NCI-H510A (cell line): Measurements from ENCODE around the gene SAP30BP.

Source experiments
- DNase-seq: peaks from one replicate; lab custom pipeline; 2025; lab: John Stamatoyannopoulos, UW

Gene SAP30BP

GRCh38 chr17:75649687-75650086 lies 17.5 kb upstream of the SAP30BP start:
- no peak for DNase-seq

GRCh38 chr17:75650874-75651273 lies 16.3 kb upstream of the SAP30BP start:
- DNase-seq: no peak

- no peak for DNase-seq
Measured at GRCh38 chr17:75652341-75652740, 14.8 kb upstream of the SAP30BP start.

GRCh38 chr17:75652934-75653549 lies 14.1 kb upstream of the SAP30BP start:
- DNase-seq: no peak

- DNase-seq: no peak
Measured at GRCh38 chr17:75654176-75654575, 13.0 kb upstream of the SAP30BP start.

GRCh38 chr17:75658237-75658636 lies 8.9 kb upstream of the SAP30BP start:
- DNase-seq: no peak

GRCh38 chr17:75661531-75661930 lies 5.6 kb upstream of the SAP30BP start:
- DNase-seq: no peak

GRCh38 chr17:75662511-75662910 lies 4.6 kb upstream of the SAP30BP start:
- no peak for DNase-seq

GRCh38 chr17:75664099-75664549 lies 3.0 kb upstream of the SAP30BP start:
- DNase-seq: no peak

- no peak for DNase-seq
Measured at GRCh38 chr17:75665981-75666380, 1.2 kb upstream of the SAP30BP start.

- no peak for DNase-seq
Measured at GRCh38 chr17:75667825-75668224, 687 bp downstream of the SAP30BP start.

- DNase-seq: no peak
Measured at GRCh38 chr17:75668489-75668888, 1.4 kb downstream of the SAP30BP start.

- no peak for DNase-seq
Measured at GRCh38 chr17:75670868-75671267, 3.7 kb downstream of the SAP30BP start.

GRCh38 chr17:75672011-75672410 lies 4.9 kb downstream of the SAP30BP start:
- DNase-seq: no peak

GRCh38 chr17:75673487-75673886 lies 6.3 kb downstream of the SAP30BP start:
- DNase-seq: no peak

- DNase-seq: no peak
Measured at GRCh38 chr17:75676461-75676860, 9.3 kb downstream of the SAP30BP start.

- DNase-seq: no peak
Measured at GRCh38 chr17:75679706-75680211, 12.6 kb downstream of the SAP30BP start.

- no peak for DNase-seq
Measured at GRCh38 chr17:75680431-75680830, 13.3 kb downstream of the SAP30BP start.

- no peak for DNase-seq
Measured at GRCh38 chr17:75681289-75681688, 14.2 kb downstream of the SAP30BP start.

- no peak for DNase-seq
Measured at GRCh38 chr17:75683583-75683982, 16.4 kb downstream of the SAP30BP start.

- DNase-seq: no peak
Measured at GRCh38 chr17:75684249-75684648, 17.1 kb downstream of the SAP30BP start.

- no peak for DNase-seq
Measured at GRCh38 chr17:75684924-75685323, 17.8 kb downstream of the SAP30BP start.

- DNase-seq: no peak
Measured at GRCh38 chr17:75685499-75685898, 18.4 kb downstream of the SAP30BP start.

GRCh38 chr17:75688209-75688825 lies 21.2 kb downstream of the SAP30BP start:
- no peak for DNase-seq
